Heart left ventricle (tissue), 16 donors: ENCODE measurements around the gene MBD3L4. TPM values are rescaled to one million over a fixed set of nuclear protein-coding genes. Genes with fewer than 3 reads are reported as not detected.

Experiments
- ATAC-seq, 4 donors: fragments of 200-7000 bp; cut with Tn5 transposase; one replicate each; pipeline ENCODE4 v1.9.1; 2020 to 2022; ENCODE audit warnings: moderate library complexity in 4 of 4, mild to moderate bottlenecking in 3 of 4, moderate number of reproducible peaks in 1 of 4
- DNase-seq, 5 donors: peaks; one replicate each; pipeline ENCODE4 v3.0.0-alpha.2; 2020
- H3K27ac ChIP-seq, 12 donors: fragments of 200-600 bp; sonication (generic) in 4 of 12; one replicate each; pipeline versions ENCODE4 v1.5.0 to v1.8.0; 2016 to 2022; ENCODE audit warnings: mild to moderate bottlenecking in 2 of 12
- H3K27me3 ChIP-seq, 9 donors: fragments of 200-600 bp; sonication (generic) in 2 of 9; one replicate each; pipeline versions ENCODE4 v1.5.1 to v1.8.0; 2016 to 2022; ENCODE audit warnings: mild to moderate bottlenecking in 3 of 9
- H3K36me3 ChIP-seq, 9 donors: fragments of 200-600 bp; sonication (generic) in 2 of 9; one replicate each; pipeline versions ENCODE4 v1.5.0 to v1.8.0; 2018 to 2022; ENCODE audit warnings: mild to moderate bottlenecking in 2 of 9
- H3K4me1 ChIP-seq, 12 donors: fragments of 200-600 bp; sonication (generic) in 4 of 12; one replicate each; pipeline versions ENCODE4 v1.5.0 to v1.8.0; 2016 to 2022; ENCODE audit warnings: mild to moderate bottlenecking in 3 of 12
- H3K4me3 ChIP-seq, 12 donors: fragments of 200-600 bp; sonication (generic) in 4 of 12; one replicate each; pipeline versions ENCODE4 v1.5.0 to v1.8.0; 2017 to 2022; ENCODE audit warnings: mild to moderate bottlenecking in 9 of 12, moderate library complexity in 4 of 12
- H3K9me3 ChIP-seq, 12 donors: fragments of 200-600 bp; sonication (generic) in 4 of 12; one replicate each; pipeline versions ENCODE4 v1.5.0 to v1.8.0; 2016 to 2022; ENCODE audit warnings: mild to moderate bottlenecking in 1 of 12
- CTCF ChIP-seq, 12 donors: fragments of 200-600 bp; sonication (generic) in 4 of 12; IDR thresholded peaks; one replicate each; pipeline versions ENCODE4 v1.5.0 to v1.8.0; 2018 to 2022; ENCODE audit warnings: antibody characterized with exemption in 12 of 12, mild to moderate bottlenecking in 5 of 12
- POLR2A ChIP-seq, 2 donors: fragments of 450-650 bp; IDR thresholded peaks; one replicate each; pipeline ENCODE4 v1.6.1; 2017; ENCODE audit warnings: antibody characterized with exemption in 2 of 2, mild to moderate bottlenecking in 2 of 2, moderate library complexity in 2 of 2
- WGBS, 4 donors: extraction: QIAGEN DNeasy Blood & Tissue Kit in 2 of 4; methylation state at CpG; one replicate each; pipeline versions ENCODE4 v1.1.5 to v1.1.7; 2013 to 2018; 5-methylcytosine and 5-hydroxymethylcytosine counted together
- intact Hi-C, 10 donors: fragments of 100-400 bp; cut with DNase I; formaldehyde crosslinking; loops; one replicate each; pipeline versions ENCODE4 v1.11.1 to v1.14.2; 2022
- polyA plus RNA-seq, 2 donors: library from polyadenylated mRNA; stranded (reverse); fragments of 200-250 nt; gene quantifications; one replicate each; pipeline ENCODE4 v1.2.3, GENCODE V29; 2013
- total RNA-seq, 9 donors: library from RNA; depleted of rRNA in 2 of 9; stranded (reverse); fragments of >200 nt in 2 of 9; fragmentation: NEBNext Ultra II Directional in 3 of 9; extraction: Animal tissue kit (Norgen Biotek cat#: 25700) in 3 of 9; gene quantifications; one replicate each; pipeline versions ENCODE4 v1.1.0 to v1.2.4, GENCODE V29; 2016 to 2023
- donor health status: ischemic (EF 13 %, LVEDD 7.1; RV severe dilation, severe dysfunction).
- donor health status: healthy with polysubstance abuse.
- donor health status: DM: no; HTN: yes; CAD: no.
- donor health status: DM: no; HTN: no; CAD: no.
- donor health status: ischemic (EF 25% LVEDD 6.9; RV normal size, moderate dysfunction).
- donor health status: ischemic (EF 25% LVEDD 5.7; RV mildly dilated, moderate dysfunction).
- donor health status: healthy.
- donor health status: DM: yes; HTN: yes; CAD: no.
- donor health status: ischemic (EF 35%, LVEDD 5.7; RV mildly dilated, moderate dysfunction).
- donor health status: nonischemic (EF 11% LVEDD 7.7; RV severe dilation, severe dysfunction).
- donor health status: DM: yes; HTN: yes; CAD: no.
- donor health status: PGD.
- donor health status: ischemic (EF 29% LVEDD 5.4; RV normal size, mild dysfunction).
- donor health status: nonischemic (EF 23%, LVEDD 6.1; RV moderate dilation, normal function).

The MBD3L4 gene
- total and polyA plus RNA-seq, 11 donors = not detected

- TF ChIP-seq CTCF (IDR thresholded peaks at IDR 0.05) (no peak), POLR2A (IDR thresholded peaks at IDR 0.05) (no peak)
Observed at GRCh38 chr19:6988257-6988656, 51.7 kb downstream of the MBD3L4 start.

GRCh38 chr19:6987850-6988249 is 52.1 kb downstream of the MBD3L4 start:
- intact Hi-C loops = no loop called here
- Histone ChIP-seq H3K4me1 (no peaks in the 10 kb centered on the region), H3K36me3 (no peaks in the 10 kb centered on the region), H3K27ac (no peak overlapping the region), H3K9me3 (peaks cover 0 to 36% (median 18%) of the 10 kb centered on the region in 12 donors), H3K27me3 (peaks cover 0 to 4% (median 0%) of the 10 kb centered on the region in 9 donors), H3K4me3 (no peak overlapping the region)
- 47 to 57% (median 48%) methylated on average over 4 of the region's 4 CpGs for WGBS, 4 donors
- ATAC-seq (no peak), DNase-seq (no peak)
- no peak for TF ChIP-seq POLR2A (IDR thresholded peaks at IDR 0.05)
- no peak for TF ChIP-seq CTCF (IDR thresholded peaks at IDR 0.05)

More at GRCh38 chr19:6988257-6988656, 51.7 kb downstream of the MBD3L4 start:
- Histone ChIP-seq H3K27ac (no peak overlapping the region), H3K27me3 (peaks cover 0 to 4% (median 0%) of the 10 kb centered on the region in 9 donors), H3K4me3 (no peak overlapping the region), H3K36me3 (no peaks in the 10 kb centered on the region), H3K4me1 (no peaks in the 10 kb centered on the region), H3K9me3 (peaks cover 0 to 33% (median 17%) of the 10 kb centered on the region in 12 donors)
- intact Hi-C loops = no loop called here
- 42 to 57% (median 51%) methylated on average over 3 of the region's 3 CpGs for WGBS, 4 donors
- DNase-seq (no peak), ATAC-seq (no peak)

Other genes with a start within 250 kb of the MBD3L4 start
- gene ADGRE1, start 152.6 kb downstream of the MBD3L4 start, total RNA-seq = 1 to 10 TPM in 2 of 9 donors, under 1 TPM in 2, not detected in 5; 0.18 to 6.4 (median 0.97) TPM
- under 1 TPM in 1 of 2 donors, not detected in 1; 0.12 TPM for gene ADGRE1, start 152.6 kb downstream of the MBD3L4 start, polyA plus RNA-seq
- gene MBD3L2B, start 18.7 kb downstream of the MBD3L4 start, total RNA-seq = not detected
- not detected for gene MBD3L2B, start 18.7 kb downstream of the MBD3L4 start, polyA plus RNA-seq
- gene MBD3L5, start 9.6 kb downstream of the MBD3L4 start, total RNA-seq = not detected
- not detected for gene MBD3L5, start 9.6 kb downstream of the MBD3L4 start, polyA plus RNA-seq
- gene MBD3L2, start 9.1 kb upstream of the MBD3L4 start, total RNA-seq = not detected
- gene MBD3L2, start 9.1 kb upstream of the MBD3L4 start, polyA plus RNA-seq = not detected
- gene MBD3L3, start 18.5 kb upstream of the MBD3L4 start, total RNA-seq = not detected
- gene MBD3L3, start 18.5 kb upstream of the MBD3L4 start, polyA plus RNA-seq = not detected
- 1 to 10 TPM; 3.1 to 7.1 (median 3.9) TPM for gene ZNF557, start 29.5 kb upstream of the MBD3L4 start, total RNA-seq
- gene ZNF557, start 29.5 kb upstream of the MBD3L4 start, polyA plus RNA-seq = 1 to 10 TPM; 1.9 to 2.0 TPM